ENCODE results near the gene UBE2V1. TPM values are rescaled to one million over a fixed set of nuclear protein-coding genes. Genes with fewer than 3 reads are reported as not detected.

UBE2V1 gene
- total RNA-seq, 3 donors from 2014 or later, result 90.1 to 94.4 (median 94.1) TPM

DNA sequence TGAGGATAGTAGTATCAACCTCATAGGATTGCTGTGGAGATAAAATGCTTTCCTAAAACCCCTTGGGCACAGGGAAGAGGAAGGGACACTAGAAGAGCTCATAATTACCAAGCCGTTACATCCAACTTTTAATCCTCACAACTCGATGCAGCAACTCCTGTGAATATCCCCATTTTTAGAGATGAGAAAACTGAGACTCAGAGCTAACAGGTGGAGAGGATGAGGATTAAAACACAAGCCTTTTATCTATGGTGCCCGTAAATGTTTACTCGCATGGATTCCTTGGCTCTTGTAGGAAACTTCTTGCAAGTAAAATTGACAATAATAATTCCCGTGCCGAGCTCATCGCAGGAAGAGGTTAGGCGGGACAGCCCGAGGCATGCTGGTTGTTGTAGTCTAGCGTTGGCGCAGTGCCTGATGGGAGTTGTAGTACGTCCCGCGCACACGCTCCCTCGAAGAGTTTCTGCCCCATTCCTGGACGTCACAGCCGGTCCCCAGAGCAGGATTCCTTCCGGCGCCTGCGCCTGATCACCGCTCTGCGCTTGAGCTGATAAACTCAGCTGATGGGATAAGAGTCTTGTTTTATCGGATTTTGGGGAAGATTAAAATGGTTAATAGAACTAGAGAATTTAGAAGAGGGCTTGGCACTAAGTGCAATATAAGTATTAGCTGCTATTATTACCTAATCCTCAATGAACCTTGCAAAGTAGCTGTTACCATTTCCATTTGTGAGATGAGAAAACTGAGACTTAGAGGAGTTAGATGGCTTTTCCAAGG is 2.8 kb upstream of the UBE2V1 start:
- intact Hi-C loops (cut with DNase I, micrococcal nuclease), result no loop called here
- H3K4me1 ChIP-seq (ENCODE audit: low read depth), result peaks cover 25% of the 10 kb centered on the region
- H3K36me3 ChIP-seq (ENCODE audit: low read depth), result no peaks in the 10 kb centered on the region
- TF ChIP-seq, protein P1, sequence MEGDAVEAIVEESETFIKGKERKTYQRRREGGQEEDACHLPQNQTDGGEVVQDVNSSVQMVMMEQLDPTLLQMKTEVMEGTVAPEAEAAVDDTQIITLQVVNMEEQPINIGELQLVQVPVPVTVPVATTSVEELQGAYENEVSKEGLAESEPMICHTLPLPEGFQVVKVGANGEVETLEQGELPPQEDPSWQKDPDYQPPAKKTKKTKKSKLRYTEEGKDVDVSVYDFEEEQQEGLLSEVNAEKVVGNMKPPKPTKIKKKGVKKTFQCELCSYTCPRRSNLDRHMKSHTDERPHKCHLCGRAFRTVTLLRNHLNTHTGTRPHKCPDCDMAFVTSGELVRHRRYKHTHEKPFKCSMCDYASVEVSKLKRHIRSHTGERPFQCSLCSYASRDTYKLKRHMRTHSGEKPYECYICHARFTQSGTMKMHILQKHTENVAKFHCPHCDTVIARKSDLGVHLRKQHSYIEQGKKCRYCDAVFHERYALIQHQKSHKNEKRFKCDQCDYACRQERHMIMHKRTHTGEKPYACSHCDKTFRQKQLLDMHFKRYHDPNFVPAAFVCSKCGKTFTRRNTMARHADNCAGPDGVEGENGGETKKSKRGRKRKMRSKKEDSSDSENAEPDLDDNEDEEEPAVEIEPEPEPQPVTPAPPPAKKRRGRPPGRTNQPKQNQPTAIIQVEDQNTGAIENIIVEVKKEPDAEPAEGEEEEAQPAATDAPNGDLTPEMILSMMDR (IDR thresholded peaks at IDR 0.05), result peak; percentile 13
- DNase-seq (peak; percentile 96 to 98 (median 97)), ATAC-seq (peak; percentile 90)
- peak overlapping the region; percentile 7 for H3K4me3 ChIP-seq
- no peaks in the 10 kb centered on the region for H3K9me3 ChIP-seq

DNA sequence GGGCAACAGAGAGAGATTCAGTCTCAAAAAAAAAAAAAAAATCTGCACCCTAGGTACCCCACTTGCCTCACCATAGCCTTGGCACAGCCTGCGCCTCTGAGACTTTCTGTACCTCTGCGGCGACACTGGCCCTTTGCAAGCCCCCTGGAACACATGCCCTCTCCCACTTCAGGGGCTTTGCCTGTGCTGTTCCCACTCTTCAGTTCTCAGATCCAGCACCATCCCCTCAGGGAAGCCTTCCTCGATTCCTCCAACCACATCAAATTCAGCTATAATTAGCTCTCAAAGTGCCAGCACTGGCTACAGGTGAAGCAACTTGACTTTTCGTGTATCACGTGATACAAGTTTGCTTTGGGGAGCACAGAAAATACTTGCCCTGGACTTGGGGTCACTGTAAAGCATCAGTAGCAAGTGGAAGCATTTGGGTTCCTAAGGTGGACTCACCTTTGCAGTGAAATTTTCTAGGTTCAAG is 2.1 kb upstream of the UBE2V1 start:
- Histone ChIP-seq H3K36me3 (ENCODE audit: low read depth) (no peaks in the 10 kb centered on the region), H3K9me3 (no peaks in the 10 kb centered on the region), H3K4me3 (no peak overlapping the region), H3K4me1 (ENCODE audit: low read depth) (peaks cover 32% of the 10 kb centered on the region)
- TF ChIP-seq, protein P1 (IDR thresholded peaks at IDR 0.05), result no peak
- no peak for DNase-seq
- intact Hi-C loops (cut with DNase I, micrococcal nuclease), result no loop called here
- ATAC-seq, result no peak

DNA sequence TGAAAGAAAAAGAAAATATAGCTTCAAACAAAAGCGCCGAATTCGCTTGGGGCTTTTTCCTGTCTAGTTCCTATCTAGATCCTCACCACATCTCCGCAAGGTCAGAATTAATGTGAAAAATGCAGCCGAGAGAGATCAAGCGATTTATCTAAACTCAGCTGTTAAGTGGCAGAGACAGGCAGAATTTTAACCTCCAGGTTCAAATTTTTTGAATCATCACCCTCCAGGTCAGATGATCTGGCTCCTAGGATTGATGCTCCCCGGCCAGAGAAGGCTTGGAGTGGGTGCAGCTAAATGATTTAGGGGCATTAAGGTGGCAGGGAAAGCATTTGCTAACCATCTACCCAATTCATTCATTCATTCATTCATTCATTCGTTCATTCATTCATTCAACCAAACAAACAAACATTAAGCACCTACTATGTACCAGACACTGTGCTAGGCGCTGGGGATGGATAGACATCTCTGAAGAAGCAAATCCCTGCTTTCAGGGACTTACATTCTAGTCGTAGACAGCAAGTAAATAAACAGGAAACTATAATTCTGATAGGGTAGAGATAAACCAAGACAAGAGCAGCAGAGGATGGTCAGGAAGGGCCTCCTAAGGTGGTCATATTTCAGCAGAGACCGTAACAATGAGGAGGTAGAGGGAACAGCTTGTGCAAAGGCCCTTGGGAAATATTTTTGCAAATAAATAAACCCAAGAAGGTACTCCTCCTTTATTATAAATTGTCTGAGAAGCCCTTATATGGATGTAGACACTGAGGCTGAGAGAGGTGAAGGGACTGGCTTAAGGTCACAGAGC is 672 bp upstream of the UBE2V1 start:
- Histone ChIP-seq H3K4me1 (ENCODE audit: low read depth) (peaks cover 45% of the 10 kb centered on the region), H3K9me3 (no peaks in the 10 kb centered on the region), H3K4me3 (peak overlapping the region; percentile 99), H3K36me3 (ENCODE audit: low read depth) (no peaks in the 10 kb centered on the region)
- intact Hi-C loops (cut with DNase I, micrococcal nuclease), result no loop called here
- DNase-seq (no peak), ATAC-seq (no peak)
- TF ChIP-seq, protein P1 (IDR thresholded peaks at IDR 0.05), result no peak

DNA sequence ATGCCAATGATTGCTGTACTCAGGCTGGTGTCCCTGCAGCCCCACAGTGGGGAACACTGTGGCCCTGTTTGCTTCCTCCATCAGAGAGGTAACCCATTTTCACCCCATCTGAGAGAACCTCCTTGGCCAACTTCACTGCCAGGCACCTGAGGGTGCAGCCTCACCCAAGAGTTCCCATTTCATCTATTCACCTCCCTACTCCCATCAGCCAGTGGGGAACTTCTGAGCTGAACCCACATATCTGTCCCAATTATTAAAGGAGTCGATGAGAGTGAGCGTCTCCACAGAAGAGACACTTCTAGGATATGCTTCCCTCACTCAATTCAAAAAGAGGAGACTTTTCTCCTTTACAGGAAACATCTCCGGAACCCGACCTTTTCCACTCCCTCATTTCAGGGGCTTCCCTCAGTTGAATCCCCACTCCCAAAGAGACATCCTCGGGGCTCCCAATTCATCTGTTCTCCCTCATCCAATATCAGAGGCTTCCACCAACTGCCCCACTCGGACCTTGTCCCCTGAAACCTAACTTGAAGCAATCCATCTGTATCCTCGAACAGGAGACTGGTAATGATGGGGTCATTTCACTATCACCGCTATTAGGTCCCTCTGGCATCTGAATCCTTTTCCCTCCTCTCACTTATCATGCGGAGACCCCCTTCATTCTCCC is 988 bp downstream of the UBE2V1 start:
- intact Hi-C loops (cut with DNase I, micrococcal nuclease), result no loop called here

More for the DNA sequence above, 988 bp downstream of the UBE2V1 start:
- Histone ChIP-seq H3K9me3 (no peaks in the 10 kb centered on the region), H3K36me3 (ENCODE audit: low read depth) (no peaks in the 10 kb centered on the region), H3K4me1 (ENCODE audit: low read depth) (peaks cover 56% of the 10 kb centered on the region), H3K4me3 (peak overlapping the region; percentile 99)
- DNase-seq (no peak), ATAC-seq (no peak)
- TF ChIP-seq, protein P1 (IDR thresholded peaks at IDR 0.05), result no peak

Data from mucosa of descending colon (tissue), 3 donors.